Measurements from ENCODE around the gene ADGRB2.

The ADGRB2 gene

GRCh38 chr1:31774495-31774894, 10.4 kb upstream of the ADGRB2 start:
- Histone ChIP-seq H3K9me3 (ENCODE audit: insufficient read depth, low read length) (no peaks in the 10 kb centered on the region), H3K36me3 (replicated peaks; ENCODE audit: low read depth, low read length) (no peaks in the 10 kb centered on the region), H3K27ac (ENCODE audit: low read length) (no peak overlapping the region), H3K9ac (ENCODE audit: low read length) (no peak overlapping the region), H3K4me3 (ENCODE audit: low read length) (no peak overlapping the region), H3K4me1 (ENCODE audit: low read length) (peaks cover 11% of the 10 kb centered on the region), H3K27me3 (ENCODE audit: low read depth, low read length) (no peaks in the 10 kb centered on the region), H2AFZ (ENCODE audit: low read depth, low read length) (no peak overlapping the region), H4K20me1 (ENCODE audit: insufficient read depth, low read length) (no peaks in the 10 kb centered on the region), H3K79me2 (ENCODE audit: low read length) (no peaks in the 10 kb centered on the region), H3K4me2 (ENCODE audit: low read length) (no peak overlapping the region)
- no peak for TF ChIP-seq CTCF (IDR thresholded peaks at IDR 0.05; ENCODE audit: low read depth, low read length)
- TF ChIP-seq EZH2phosphoT487 (IDR thresholded peaks at IDR 0.05; ENCODE audit: low read depth): no peak

- TF ChIP-seq CTCF (IDR thresholded peaks at IDR 0.05; ENCODE audit: low read depth, low read length): no peak
- no peak for TF ChIP-seq EZH2phosphoT487 (IDR thresholded peaks at IDR 0.05; ENCODE audit: low read depth)
- H3K4me1 ChIP-seq (ENCODE audit: low read length): peaks cover 18% of the 10 kb centered on the region
These were observed 9.7 kb upstream of the ADGRB2 start for GRCh38 chr1:31773861-31774260.

DNA sequence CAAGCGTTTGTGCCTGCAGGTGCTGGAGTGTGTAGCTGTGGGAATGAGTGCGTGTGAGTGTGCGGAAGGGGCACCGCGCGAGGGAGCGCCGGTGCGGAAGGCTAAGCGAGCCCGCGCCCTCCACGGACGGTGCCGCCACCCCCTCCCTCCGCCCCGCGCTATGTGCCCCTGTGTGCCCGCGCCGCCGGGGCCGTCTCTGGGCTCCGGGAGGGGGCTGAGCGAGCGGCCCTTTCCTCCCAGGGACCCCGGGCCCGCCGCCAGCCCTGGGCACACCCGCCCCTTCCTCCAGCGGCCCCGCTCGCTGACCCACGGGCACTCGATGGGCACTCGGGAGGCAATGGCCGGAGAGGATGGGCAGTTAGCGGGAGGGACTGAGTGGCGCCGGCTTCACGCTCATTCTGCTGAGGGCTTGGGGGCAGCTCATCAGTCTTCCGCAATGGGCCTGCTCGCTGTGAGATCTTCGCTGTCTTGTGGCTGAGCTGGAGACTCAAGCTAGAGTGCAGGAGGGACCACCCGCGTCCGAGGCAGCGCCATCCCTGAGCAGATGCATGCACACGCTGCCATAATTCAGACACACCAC, 8.6 kb upstream of the ADGRB2 start:
- no peak overlapping the region for H3K4me3 ChIP-seq (ENCODE audit: low read length)
- H3K9ac ChIP-seq (ENCODE audit: low read length): no peak overlapping the region
- H3K4me1 ChIP-seq (ENCODE audit: low read length): peaks cover 24% of the 10 kb centered on the region
- H3K27ac ChIP-seq (ENCODE audit: low read length): no peak overlapping the region
- no peak for TF ChIP-seq CTCF (IDR thresholded peaks at IDR 0.05; ENCODE audit: low read depth, low read length)
- no peak for TF ChIP-seq EZH2phosphoT487 (IDR thresholded peaks at IDR 0.05; ENCODE audit: low read depth)
- H3K9me3 ChIP-seq (ENCODE audit: insufficient read depth, low read length): no peaks in the 10 kb centered on the region
- H2AFZ ChIP-seq (ENCODE audit: low read depth, low read length): no peak overlapping the region
- H3K4me2 ChIP-seq (ENCODE audit: low read length): no peak overlapping the region
- no peaks in the 10 kb centered on the region for H4K20me1 ChIP-seq (ENCODE audit: insufficient read depth, low read length)
- no peaks in the 10 kb centered on the region for H3K36me3 ChIP-seq (replicated peaks; ENCODE audit: low read depth, low read length)
- no peaks in the 10 kb centered on the region for H3K27me3 ChIP-seq (ENCODE audit: low read depth, low read length)
- no peaks in the 10 kb centered on the region for H3K79me2 ChIP-seq (ENCODE audit: low read length)

More at GRCh38 chr1:31773861-31774260, 9.7 kb upstream of the ADGRB2 start:
- H3K9ac ChIP-seq (ENCODE audit: low read length): no peak overlapping the region
- no peak overlapping the region for H3K27ac ChIP-seq (ENCODE audit: low read length)
- no peaks in the 10 kb centered on the region for H3K36me3 ChIP-seq (replicated peaks; ENCODE audit: low read depth, low read length)
- H3K79me2 ChIP-seq (ENCODE audit: low read length): no peaks in the 10 kb centered on the region
- no peak overlapping the region for H3K4me2 ChIP-seq (ENCODE audit: low read length)
- no peaks in the 10 kb centered on the region for H4K20me1 ChIP-seq (ENCODE audit: insufficient read depth, low read length)
- H3K27me3 ChIP-seq (ENCODE audit: low read depth, low read length): no peaks in the 10 kb centered on the region
- no peak overlapping the region for H2AFZ ChIP-seq (ENCODE audit: low read depth, low read length)
- no peak overlapping the region for H3K4me3 ChIP-seq (ENCODE audit: low read length)
- H3K9me3 ChIP-seq (ENCODE audit: insufficient read depth, low read length): no peaks in the 10 kb centered on the region

DNA sequence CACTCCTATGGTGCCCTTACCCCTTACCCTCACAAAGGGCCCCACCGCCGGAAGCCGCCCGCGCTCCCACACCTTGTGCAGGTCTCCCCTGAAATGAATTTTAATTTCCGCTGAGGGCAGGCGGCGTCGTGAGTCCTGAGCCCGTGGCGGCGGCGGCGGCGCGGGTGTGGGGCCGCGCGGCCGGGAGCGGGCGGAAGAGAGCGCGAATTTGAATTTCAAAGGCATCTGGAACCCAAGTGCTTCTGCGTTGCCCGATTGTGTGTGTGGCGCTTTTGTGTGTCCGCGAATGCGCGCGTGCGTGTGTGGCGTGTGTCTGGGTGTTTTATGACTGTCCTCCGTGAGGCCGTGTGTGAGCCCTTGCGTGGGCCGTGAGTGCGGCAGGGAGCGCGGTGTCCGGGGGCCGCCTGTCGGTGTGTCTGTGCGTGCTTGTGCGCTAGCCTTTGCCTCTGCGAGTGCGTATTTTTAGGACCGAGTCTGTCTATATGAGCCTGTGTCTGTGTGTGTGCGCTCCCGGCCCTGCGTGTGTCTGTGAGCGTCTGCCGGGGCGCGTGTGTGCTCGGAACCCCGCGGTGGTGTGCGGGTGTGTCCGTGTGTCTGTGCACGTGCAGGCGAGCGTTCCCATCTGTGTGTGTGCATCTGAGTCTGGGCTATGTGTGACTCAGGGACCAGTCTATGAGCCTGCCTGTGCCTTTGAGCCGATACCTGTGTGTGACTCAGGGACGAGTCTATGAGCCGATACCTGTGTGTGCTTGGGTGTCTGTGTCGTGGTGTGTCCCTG, 7.9 kb upstream of the ADGRB2 start:
- Histone ChIP-seq H3K36me3 (replicated peaks; ENCODE audit: low read depth, low read length) (no peaks in the 10 kb centered on the region), H3K4me3 (ENCODE audit: low read length) (no peak overlapping the region), H2AFZ (ENCODE audit: low read depth, low read length) (no peak overlapping the region), H3K4me1 (ENCODE audit: low read length) (peaks cover 24% of the 10 kb centered on the region), H4K20me1 (ENCODE audit: insufficient read depth, low read length) (no peaks in the 10 kb centered on the region), H3K27ac (ENCODE audit: low read length) (no peak overlapping the region), H3K79me2 (ENCODE audit: low read length) (no peaks in the 10 kb centered on the region), H3K4me2 (ENCODE audit: low read length) (no peak overlapping the region), H3K9ac (ENCODE audit: low read length) (no peak overlapping the region), H3K27me3 (ENCODE audit: low read depth, low read length) (no peaks in the 10 kb centered on the region), H3K9me3 (ENCODE audit: insufficient read depth, low read length) (no peaks in the 10 kb centered on the region)
- TF ChIP-seq CTCF (IDR thresholded peaks at IDR 0.05; ENCODE audit: low read depth, low read length) (no peak), EZH2phosphoT487 (IDR thresholded peaks at IDR 0.05; ENCODE audit: low read depth) (no peak)

Data from OCI-LY3 (cell line).